IPS-18c (cell line): ENCODE measurements around the gene HOXB9.

ENCODE experiments used
- H3K4me3 ChIP-seq: 2 replicates; pipeline ENCODE4 v1.7.0; 2013; ENCODE audit warnings: low read depth, mild to moderate bottlenecking, low read length, moderate library complexity; ENCODE audit not compliant: insufficient read depth
- H3K9me3 ChIP-seq: one replicate; pipeline ENCODE4 v1.6.1; 2013; ENCODE audit warnings: mild to moderate bottlenecking, low read length, moderate library complexity; ENCODE audit not compliant: control insufficient read depth, insufficient read depth

Gene HOXB9

DNA sequence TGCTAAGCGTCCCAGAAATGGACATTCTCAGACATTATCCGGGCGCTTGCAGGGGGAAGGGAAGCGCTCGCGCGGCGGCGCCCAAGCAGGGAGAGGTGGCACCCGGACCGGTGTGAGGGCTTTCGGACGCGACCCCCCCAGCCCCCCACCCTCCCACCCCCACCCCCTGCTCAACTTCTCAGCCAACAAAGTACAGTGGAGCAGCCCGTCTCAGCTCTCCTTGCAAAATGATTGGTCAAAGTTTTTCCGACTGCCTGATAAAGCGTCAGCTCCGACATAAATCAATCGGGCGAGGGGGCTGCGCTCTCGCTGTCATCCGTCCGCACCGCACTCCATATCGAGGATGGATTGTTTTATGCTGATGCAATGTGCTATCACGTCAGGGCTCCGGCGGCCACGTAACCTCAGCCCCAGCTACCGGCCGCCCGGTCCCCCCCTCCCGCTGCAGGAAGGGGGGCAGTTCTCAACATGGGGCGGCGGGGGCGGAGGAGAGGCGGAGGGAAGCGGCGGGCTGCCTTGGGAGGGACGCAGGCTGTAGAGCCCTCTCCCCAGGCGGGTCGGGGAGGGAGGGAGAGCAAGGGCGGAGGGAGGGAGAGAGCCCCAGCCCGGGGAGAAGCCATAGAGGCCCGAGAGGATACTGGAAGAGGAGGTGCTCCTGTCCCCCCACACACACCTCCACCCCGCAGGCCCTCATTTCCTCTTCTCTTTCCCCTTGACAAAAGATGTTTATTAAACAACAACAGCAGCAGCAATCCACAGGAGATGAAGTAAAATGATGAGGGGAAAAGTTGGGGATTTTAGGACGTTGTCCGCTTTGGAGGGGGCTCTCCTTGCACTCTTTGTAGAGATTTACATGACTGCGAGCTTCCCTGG, at the start of gene HOXB9:
TSS of gene HOXB9 (minus strand) at position 114 of the 873 bp plus-strand sequence. CDS start at position 25, 89 bp downstream.
- peak within 1 kb of the TSS; percentile 40 for H3K4me3 ChIP-seq
- H3K9me3 ChIP-seq = peaks cover 3% of the 10 kb centered on the region

GRCh38 chr17:48672340-48672739, 46.2 kb upstream of the HOXB9 start:
- H3K9me3 ChIP-seq = no peaks in the 10 kb centered on the region
- no peak overlapping the region for H3K4me3 ChIP-seq

DNA sequence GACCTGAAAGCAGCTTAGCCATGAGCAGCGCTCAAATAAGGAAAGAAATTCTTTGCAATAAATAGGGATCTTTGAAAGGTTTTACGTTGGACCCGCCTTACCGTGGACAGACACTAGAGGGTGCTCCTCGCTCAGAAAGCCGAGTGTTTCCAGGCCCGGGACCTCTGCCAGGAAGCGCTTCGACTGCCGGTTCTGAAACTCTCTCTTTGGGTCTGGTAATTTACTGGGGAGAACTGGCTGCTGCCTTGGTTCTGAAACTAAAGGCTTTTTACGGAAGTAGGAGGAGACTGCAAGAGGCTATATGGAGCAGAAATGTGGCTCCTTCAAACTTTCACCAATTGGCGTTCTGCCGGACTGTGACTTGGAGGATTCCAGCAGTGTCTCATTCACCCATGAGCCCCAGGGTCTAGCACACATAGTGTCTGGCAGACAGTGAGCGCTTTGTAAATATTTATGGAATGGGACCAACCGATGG, 45.6 kb upstream of the HOXB9 start:
- Histone ChIP-seq H3K9me3 (no peaks in the 10 kb centered on the region), H3K4me3 (no peak overlapping the region; the same call in 1 of the 2 replicates)

GRCh38 chr17:48663134-48663924, 37.2 kb upstream of the HOXB9 start:
- H3K4me3 ChIP-seq = no peak overlapping the region

GRCh38 chr17:48655913-48656312, 29.8 kb upstream of the HOXB9 start:
- H3K4me3 ChIP-seq = no peak overlapping the region
- no peaks in the 10 kb centered on the region for H3K9me3 ChIP-seq

More at GRCh38 chr17:48663134-48663924, 37.2 kb upstream of the HOXB9 start:
- H3K9me3 ChIP-seq = no peaks in the 10 kb centered on the region

DNA sequence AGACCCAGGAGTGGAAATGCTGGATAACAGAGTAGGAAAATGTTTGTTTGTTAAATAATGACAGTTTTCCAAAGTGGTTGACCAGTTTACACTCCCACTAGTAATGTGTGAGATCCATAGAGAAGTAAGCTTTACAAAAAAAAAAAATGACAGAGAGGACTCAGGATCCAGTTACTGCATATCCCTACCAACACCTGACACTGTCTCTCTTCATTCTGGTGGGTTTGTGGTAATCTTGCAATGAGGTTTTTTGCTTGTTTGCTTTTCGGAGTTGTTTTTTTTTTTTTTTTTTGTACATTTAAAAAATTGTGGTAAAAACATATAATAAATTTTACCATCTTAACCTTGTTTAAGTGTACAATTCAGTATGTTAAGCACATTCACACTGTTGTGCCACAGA, 23.6 kb upstream of the HOXB9 start:
- Histone ChIP-seq H3K4me3 (no peak overlapping the region), H3K9me3 (no peaks in the 10 kb centered on the region)

DNA sequence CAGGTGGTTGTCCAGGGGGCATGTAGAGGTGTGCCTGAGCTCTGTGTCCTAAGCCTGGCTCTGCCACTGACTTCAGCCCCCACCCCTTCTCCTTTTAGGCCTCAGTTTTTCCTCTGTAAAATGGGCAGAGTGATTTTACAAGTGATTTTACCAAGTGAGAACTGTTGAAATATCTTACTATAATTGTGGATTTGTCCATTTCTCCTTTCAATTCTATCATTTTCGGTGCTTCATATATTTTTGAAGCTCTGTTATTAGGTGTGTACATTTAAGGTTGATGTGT, 21.7 kb upstream of the HOXB9 start:
- H3K4me3 ChIP-seq = no peak overlapping the region; the same call in 1 of the 2 replicates
- no peaks in the 10 kb centered on the region for H3K9me3 ChIP-seq

- H3K9me3 ChIP-seq = peaks cover 3% of the 10 kb centered on the region
- no peak overlapping the region; the same call in 1 of the 2 replicates for H3K4me3 ChIP-seq
These were observed 21.2 kb upstream of the HOXB9 start for GRCh38 chr17:48647103-48647962.

GRCh38 chr17:48646183-48647102, 20.3 kb upstream of the HOXB9 start:
- H3K9me3 ChIP-seq = peaks cover 4% of the 10 kb centered on the region
- H3K4me3 ChIP-seq = peak overlapping the region; percentile 24

- peaks cover 4% of the 10 kb centered on the region for H3K9me3 ChIP-seq
- H3K4me3 ChIP-seq = 0 out of 2 replicates have a peak overlapping the region, but pooled peaks have one; percentile 15
These were observed 19.6 kb upstream of the HOXB9 start for GRCh38 chr17:48645639-48646182.

GRCh38 chr17:48644910-48645557, 18.9 kb upstream of the HOXB9 start:
- H3K9me3 ChIP-seq = peaks cover 4% of the 10 kb centered on the region
- H3K4me3 ChIP-seq = no peak overlapping the region

DNA sequence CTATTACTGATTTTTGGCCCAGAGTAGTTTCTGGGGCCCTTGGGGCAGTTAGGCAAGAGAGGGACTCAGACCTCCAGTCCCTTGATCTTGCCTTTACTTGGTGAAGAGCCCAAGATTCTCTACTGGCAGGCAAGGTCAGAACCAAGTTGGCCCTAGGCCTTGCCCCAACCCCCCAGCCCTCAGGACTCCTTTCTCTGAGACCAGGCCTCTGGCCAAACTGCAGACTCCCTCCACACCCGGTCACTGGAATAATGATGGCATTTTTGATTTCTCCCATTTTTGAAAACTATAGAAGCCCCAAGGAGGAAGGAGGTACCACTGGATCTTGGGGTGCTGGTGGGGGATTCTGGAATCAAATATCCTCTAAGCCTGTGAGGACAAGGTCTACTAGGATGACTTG, 18.0 kb upstream of the HOXB9 start:
- Histone ChIP-seq H3K4me3 (no peak overlapping the region), H3K9me3 (peaks cover 4% of the 10 kb centered on the region)

DNA sequence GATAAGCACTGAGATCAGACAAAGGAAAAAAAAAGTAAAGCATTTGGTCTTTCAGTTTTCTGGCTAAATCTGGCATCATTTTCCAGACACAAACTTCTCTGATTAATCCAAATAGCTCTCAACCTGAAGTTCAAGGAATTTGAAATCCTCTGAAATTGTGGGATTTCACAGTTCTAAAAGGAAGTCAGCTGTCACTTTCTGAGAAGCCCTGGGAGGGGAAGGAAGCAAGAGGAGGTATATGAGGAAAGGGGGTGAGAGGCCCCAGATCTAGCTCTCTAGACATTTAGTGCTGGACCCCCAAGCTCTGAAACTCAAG, 17.5 kb upstream of the HOXB9 start:
- H3K9me3 ChIP-seq = peaks cover 4% of the 10 kb centered on the region

GRCh38 chr17:48642843-48643696, 16.9 kb upstream of the HOXB9 start:
- Histone ChIP-seq H3K4me3 (no peak overlapping the region), H3K9me3 (peaks cover 4% of the 10 kb centered on the region)

More for the DNA sequence above, 17.5 kb upstream of the HOXB9 start:
- no peak overlapping the region for H3K4me3 ChIP-seq
